ENCODE measurements around the gene STX8.
"Not testable (repeated sequence)": the region's sequence is repeated elsewhere in the genome, so short reads cannot be mapped to it uniquely, and the experiment has no call there.

STX8 gene

GRCh38 chr17:9498490-9498889, 77.1 kb downstream of the STX8 start:
- DNase-seq, result no peak

- peak; percentile 14 for DNase-seq
Measured at GRCh38 chr17:9488556-9488955, 87.1 kb downstream of the STX8 start.

GRCh38 chr17:9487406-9487805, 88.2 kb downstream of the STX8 start:
- DNase-seq, result peak; percentile 29

- peak; percentile 55 for DNase-seq
Measured at GRCh38 chr17:9484789-9485188, 90.8 kb downstream of the STX8 start.

- DNase-seq, result no peak
Measured at GRCh38 chr17:9479964-9480363, 95.7 kb downstream of the STX8 start.

GRCh38 chr17:9478889-9479288, 96.7 kb downstream of the STX8 start:
- DNase-seq, result no peak

GRCh38 chr17:9475101-9475658, 100.4 kb downstream of the STX8 start:
- peak; percentile 5 for DNase-seq

- peak; percentile 86 for DNase-seq
Measured at GRCh38 chr17:9473711-9474110, 101.9 kb downstream of the STX8 start.

GRCh38 chr17:9472541-9472940, 103.1 kb downstream of the STX8 start:
- peak; percentile 6 for DNase-seq

- peak; percentile 21 for DNase-seq
Measured at GRCh38 chr17:9472094-9472493, 103.5 kb downstream of the STX8 start.

- DNase-seq, result peak; percentile 31
Measured at GRCh38 chr17:9470171-9470570, 105.4 kb downstream of the STX8 start.

GRCh38 chr17:9468937-9469336, 106.7 kb downstream of the STX8 start:
- DNase-seq, result no peak

GRCh38 chr17:9468532-9468931, 107.1 kb downstream of the STX8 start:
- DNase-seq, result no peak

- no peak for DNase-seq
Measured at GRCh38 chr17:9467518-9467917, 108.1 kb downstream of the STX8 start.

GRCh38 chr17:9465210-9465921, 110.3 kb downstream of the STX8 start:
- peak; percentile 88 for DNase-seq

GRCh38 chr17:9457005-9457404, 118.6 kb downstream of the STX8 start:
- DNase-seq, result no peak

- no peak for DNase-seq
Measured at GRCh38 chr17:9456330-9456729, 119.3 kb downstream of the STX8 start.

- DNase-seq, result no peak
Measured at GRCh38 chr17:9451934-9452333, 123.7 kb downstream of the STX8 start.

GRCh38 chr17:9447298-9447697, 128.3 kb downstream of the STX8 start:
- DNase-seq, result not testable (repeated sequence)

- DNase-seq, result no peak
Measured at GRCh38 chr17:9446528-9446927, 129.1 kb downstream of the STX8 start.

GRCh38 chr17:9445424-9445823, 130.2 kb downstream of the STX8 start:
- DNase-seq, result no peak

- DNase-seq, result no peak
Measured at GRCh38 chr17:9444687-9445086, 130.9 kb downstream of the STX8 start.

- DNase-seq, result no peak
Measured at GRCh38 chr17:9443811-9444210, 131.8 kb downstream of the STX8 start.

- DNase-seq, result no peak
Measured at GRCh38 chr17:9439851-9440250, 135.8 kb downstream of the STX8 start.

GRCh38 chr17:9436630-9437029, 139.0 kb downstream of the STX8 start:
- peak; percentile 41 for DNase-seq

Data from fibroblast of skin of abdomen (primary cell).